Mesenteric fat pad (tissue), 1 donor: ENCODE results near the gene AMY2B. TPM values are rescaled to one million over a fixed set of nuclear protein-coding genes. Genes with fewer than 3 reads are reported as not detected.
"Not testable (repeated sequence)": the region's sequence is repeated elsewhere in the genome, so short reads cannot be mapped to it uniquely, and the experiment has no call there.

Experiments
- DNase-seq: peaks from one replicate; pipeline ENCODE4 v3.0.0-alpha.2; 2020; ENCODE audit warnings: low spot score
- total RNA-seq: library from RNA; stranded (reverse); fragmentation: NEBNext Ultra II Directional; extraction: Animal tissue kit (Norgen Biotek cat#: 25700); gene quantifications from one replicate; pipeline ENCODE4 v1.2.1, GENCODE V29; 2021
- donor health status: DM: yes; HTN: yes; CAD: no.

Gene AMY2B
- total RNA-seq, 1 donor from 2014 or later: 15.8 TPM

DNA sequence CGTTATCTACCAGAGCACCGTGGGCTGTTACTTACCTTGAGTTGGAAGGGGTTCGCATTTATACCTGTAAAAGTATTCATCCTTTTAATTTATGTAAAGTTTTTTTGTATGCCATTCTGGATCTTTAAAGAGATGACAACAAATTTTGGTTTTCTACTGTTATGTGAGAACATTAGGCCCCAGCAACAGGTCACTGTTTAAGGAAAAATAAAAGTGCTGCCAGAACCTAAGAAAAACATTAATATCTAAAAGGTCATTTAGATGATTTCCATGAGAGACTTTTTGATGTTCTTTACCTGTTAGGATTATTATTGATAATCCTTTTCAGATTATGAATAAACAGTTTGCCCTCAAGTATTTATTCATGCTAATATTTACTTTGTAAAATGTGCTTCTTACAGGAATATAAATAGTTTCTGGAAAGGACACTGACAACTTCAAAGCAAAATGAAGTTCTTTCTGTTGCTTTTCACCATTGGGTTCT, 45.6 kb downstream of the AMY2B start, which contains the start of gene AMY2A:
AMY2A (plus strand) TSS at position 434 of the 484 bp plus-strand sequence; CDS start at position 448, 14 bp downstream.
- DNase-seq: not testable (repeated sequence)

DNA sequence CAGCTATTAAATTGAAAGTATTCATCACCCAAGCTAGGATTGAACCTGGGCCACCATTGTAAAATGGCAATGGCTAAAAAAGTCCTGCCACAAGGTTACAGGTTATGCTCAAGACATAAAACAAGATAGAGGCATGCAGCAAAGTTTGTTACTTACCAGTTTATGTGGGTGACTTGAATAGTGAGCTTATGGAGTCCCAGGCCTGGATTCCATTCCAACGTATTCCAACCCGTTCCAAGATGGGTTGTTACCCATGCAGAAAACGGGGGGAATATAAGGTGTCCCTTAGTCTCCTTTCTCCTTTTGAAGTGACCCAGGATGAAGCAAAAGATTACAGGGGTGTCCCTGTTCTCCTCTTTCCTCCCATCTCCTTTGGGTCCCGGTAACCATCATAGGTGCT, 56.0 kb downstream of the AMY2B start:
- DNase-seq: not testable (repeated sequence)

Other genes starting within 250 kb of the AMY2B start
- gene RNPC3, start 45.9 kb upstream of the AMY2B start, total RNA-seq: 15.2 TPM
- 2.7 TPM for gene AMY2A, start 45.8 kb downstream of the AMY2B start, total RNA-seq
- gene AMY1A, start 84.2 kb downstream of the AMY2B start, total RNA-seq: not detected
- not detected for gene AMY1B, start 124.6 kb downstream of the AMY2B start, total RNA-seq
- not detected for gene AMY1C, start 178.3 kb downstream of the AMY2B start, total RNA-seq